ENCODE data around the gene PHETA2. TPM values are rescaled to one million over a fixed set of nuclear protein-coding genes. Genes with fewer than 3 reads are reported as not detected.
A peak's percentile ranks its signal among the peaks of the same experiment; 100 is the strongest.
"Not testable (repeated sequence)": the region's sequence is repeated elsewhere in the genome, so short reads cannot be mapped to it uniquely, and the experiment has no call there.

PHETA2 gene
- total RNA-seq, 1 experiment from 2014 or later, result 1.3 TPM

- peaks cover 4% of the 10 kb centered on the region for H3K9me3 Mint-ChIP-seq (ENCODE audit: low read depth, unreplicated experiment)
- H3K4me1 Mint-ChIP-seq (ENCODE audit: low read depth, unreplicated experiment), result no peaks in the 10 kb centered on the region
- H3K27me3 Mint-ChIP-seq (ENCODE audit: unreplicated experiment), result no peaks in the 10 kb centered on the region
- H3K27ac Mint-ChIP-seq (ENCODE audit: unreplicated experiment), result no peak overlapping the region
- TF ChIP-seq CTCF (IDR thresholded peaks at IDR 0.05; ENCODE audit: unreplicated experiment), result no peak
- no peak overlapping the region for H3K4me3 Mint-ChIP-seq (ENCODE audit: low read depth, unreplicated experiment)
- DNase-seq, result no peak
- no TSS peak for BruUV-seq (replicated peaks)
- H3K36me3 Mint-ChIP-seq (ENCODE audit: insufficient read depth, unreplicated experiment), result no peaks in the 10 kb centered on the region
- CTCF ChIA-PET, result no interaction called here
- intact Hi-C loops (cut with micrococcal nuclease; ENCODE audit: unreplicated experiment), result no loop called here
These were observed 40.7 kb downstream of the PHETA2 start for GRCh38 chr22:42114721-42115120.

DNA sequence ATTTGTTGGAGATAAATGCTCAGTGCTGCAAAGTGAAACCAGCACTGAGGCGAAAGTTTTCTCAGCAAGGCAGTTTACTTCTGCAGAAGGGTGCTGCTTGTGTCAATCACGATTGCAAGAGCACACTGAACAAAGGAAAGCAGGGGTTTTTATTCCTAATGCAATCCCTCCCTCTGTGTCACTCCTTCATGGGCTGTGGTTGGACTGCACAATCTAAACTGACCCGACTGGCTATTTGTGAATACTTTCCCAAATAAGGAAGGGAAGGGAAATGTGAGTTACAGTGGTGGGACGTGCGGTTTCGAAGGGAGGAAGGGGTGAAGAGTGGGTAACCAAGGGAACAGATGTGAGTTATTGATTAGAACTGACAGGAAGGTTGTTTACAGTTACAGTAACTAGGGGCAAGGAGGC, 41.4 kb downstream of the PHETA2 start:
- BruUV-seq (replicated peaks); H3K27ac Mint-ChIP-seq (ENCODE audit: unreplicated experiment); H3K36me3 Mint-ChIP-seq (ENCODE audit: insufficient read depth, unreplicated experiment); CTCF ChIA-PET; intact Hi-C loops (cut with micrococcal nuclease; ENCODE audit: unreplicated experiment); H3K27me3 Mint-ChIP-seq (ENCODE audit: unreplicated experiment); H3K9me3 Mint-ChIP-seq (ENCODE audit: low read depth, unreplicated experiment); H3K4me1 Mint-ChIP-seq (ENCODE audit: low read depth, unreplicated experiment); H3K4me3 Mint-ChIP-seq (ENCODE audit: low read depth, unreplicated experiment): not testable (repeated sequence)
- DNase-seq, result peak; percentile 21

DNA sequence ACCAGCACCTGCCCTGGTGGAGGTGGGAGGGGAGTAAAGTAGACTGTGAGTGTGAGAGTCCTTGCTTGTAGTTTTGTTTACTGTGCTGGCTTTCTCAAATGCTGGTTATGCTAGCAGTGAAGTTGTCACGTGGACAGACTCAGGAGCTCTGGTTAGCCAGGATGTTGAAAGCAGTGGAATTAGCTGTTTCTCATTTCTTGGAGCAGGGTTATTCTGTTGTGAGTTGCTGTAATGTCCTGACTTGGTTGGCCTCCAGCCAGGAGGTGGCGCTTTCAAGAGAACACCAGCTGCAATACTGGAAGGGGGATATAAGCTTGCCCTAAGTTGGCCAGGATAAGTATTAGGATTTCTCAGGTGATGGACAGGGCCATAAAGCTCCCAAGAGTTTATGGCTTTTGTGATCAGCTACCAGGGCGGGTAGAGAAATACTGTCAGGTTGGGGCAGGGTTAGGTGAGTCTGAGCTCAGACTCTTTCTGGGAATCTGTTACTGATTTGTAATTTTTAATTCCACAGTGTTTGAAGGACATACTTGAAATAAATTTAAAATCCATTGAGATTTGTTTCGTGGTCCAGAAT, 42.9 kb downstream of the PHETA2 start:
- H3K4me1 Mint-ChIP-seq (ENCODE audit: low read depth, unreplicated experiment), result no peaks in the 10 kb centered on the region
- H3K36me3 Mint-ChIP-seq (ENCODE audit: insufficient read depth, unreplicated experiment), result no peaks in the 10 kb centered on the region
- H3K27me3 Mint-ChIP-seq (ENCODE audit: unreplicated experiment), result no peaks in the 10 kb centered on the region
- CTCF ChIA-PET, result no interaction called here
- intact Hi-C loops (cut with micrococcal nuclease; ENCODE audit: unreplicated experiment), result no loop called here
- no peak for DNase-seq
- H3K27ac Mint-ChIP-seq (ENCODE audit: unreplicated experiment), result no peak overlapping the region
- BruUV-seq (replicated peaks), result no TSS peak
- H3K9me3 Mint-ChIP-seq (ENCODE audit: low read depth, unreplicated experiment), result peaks cover 4% of the 10 kb centered on the region
- no peak overlapping the region for H3K4me3 Mint-ChIP-seq (ENCODE audit: low read depth, unreplicated experiment)
- no peak for TF ChIP-seq CTCF (IDR thresholded peaks at IDR 0.05; ENCODE audit: unreplicated experiment)

DNA sequence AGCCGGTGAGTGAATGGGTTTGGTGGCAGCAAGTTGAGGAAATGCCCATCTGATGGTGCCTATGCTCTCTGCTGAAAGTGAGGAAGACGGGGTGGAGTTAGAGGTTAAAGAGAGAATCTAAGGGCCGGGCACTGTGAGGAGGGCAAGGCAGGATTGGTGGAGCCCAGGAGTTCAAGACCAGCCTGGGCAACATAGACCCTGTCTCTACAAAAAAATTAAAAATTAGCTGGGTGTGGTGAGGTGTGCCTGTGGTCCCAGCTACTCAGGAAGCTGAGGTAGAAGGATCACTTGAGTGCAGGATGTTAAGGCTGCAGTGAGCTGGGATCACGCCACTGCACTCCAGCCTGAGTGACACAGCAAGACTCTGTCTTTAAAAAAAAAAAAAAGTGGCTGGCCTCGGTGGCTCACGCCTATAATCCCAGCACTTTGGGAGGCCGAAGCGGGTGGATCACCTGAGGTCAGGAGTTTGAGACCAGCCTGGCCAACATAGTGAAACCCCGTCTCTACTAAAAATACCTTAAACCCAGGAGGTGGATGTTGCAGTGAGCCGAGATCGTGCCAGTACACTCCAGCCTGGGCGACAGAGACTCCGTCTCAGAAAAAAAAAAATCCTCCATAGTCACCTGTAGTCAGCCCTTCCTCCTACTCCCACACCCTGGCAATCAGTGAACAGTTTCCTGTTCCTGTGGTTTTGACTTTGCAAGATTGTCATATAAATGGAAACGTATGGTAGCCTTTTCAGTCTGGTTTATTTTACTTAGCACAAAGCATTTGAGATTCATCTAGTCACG, 46.4 kb downstream of the PHETA2 start:
- H3K4me1 Mint-ChIP-seq (ENCODE audit: low read depth, unreplicated experiment); DNase-seq; CTCF ChIA-PET; H3K27me3 Mint-ChIP-seq (ENCODE audit: unreplicated experiment); H3K4me3 Mint-ChIP-seq (ENCODE audit: low read depth, unreplicated experiment); H3K27ac Mint-ChIP-seq (ENCODE audit: unreplicated experiment); intact Hi-C loops (cut with micrococcal nuclease; ENCODE audit: unreplicated experiment); BruUV-seq (replicated peaks); H3K9me3 Mint-ChIP-seq (ENCODE audit: low read depth, unreplicated experiment); H3K36me3 Mint-ChIP-seq (ENCODE audit: insufficient read depth, unreplicated experiment): not testable (repeated sequence)

GRCh38 chr22:42123529-42123928, 49.5 kb downstream of the PHETA2 start:
- H3K27ac Mint-ChIP-seq (ENCODE audit: unreplicated experiment); H3K9me3 Mint-ChIP-seq (ENCODE audit: low read depth, unreplicated experiment); H3K4me1 Mint-ChIP-seq (ENCODE audit: low read depth, unreplicated experiment); H3K36me3 Mint-ChIP-seq (ENCODE audit: insufficient read depth, unreplicated experiment); H3K4me3 Mint-ChIP-seq (ENCODE audit: low read depth, unreplicated experiment); intact Hi-C loops (cut with micrococcal nuclease; ENCODE audit: unreplicated experiment); H3K27me3 Mint-ChIP-seq (ENCODE audit: unreplicated experiment); CTCF ChIA-PET; BruUV-seq (replicated peaks); DNase-seq: not testable (repeated sequence)

GRCh38 chr22:42127606-42128005, 53.6 kb downstream of the PHETA2 start:
- no peaks in the 10 kb centered on the region for H3K27me3 Mint-ChIP-seq (ENCODE audit: unreplicated experiment)
- CTCF ChIA-PET, result interaction anchor here (0.6 kb wide), 1 partner anchor 30 kb away, joined by 6 read pairs; no protein-coding TSS in a partner anchor
- H3K9me3 Mint-ChIP-seq (ENCODE audit: low read depth, unreplicated experiment), result no peaks in the 10 kb centered on the region
- H3K4me3 Mint-ChIP-seq (ENCODE audit: low read depth, unreplicated experiment), result no peak overlapping the region
- intact Hi-C loops (cut with micrococcal nuclease; ENCODE audit: unreplicated experiment), result no loop called here
- no peak for DNase-seq
- peaks cover 8% of the 10 kb centered on the region for H3K4me1 Mint-ChIP-seq (ENCODE audit: low read depth, unreplicated experiment)
- no peak overlapping the region for H3K27ac Mint-ChIP-seq (ENCODE audit: unreplicated experiment)
- H3K36me3 Mint-ChIP-seq (ENCODE audit: insufficient read depth, unreplicated experiment), result peaks cover 39% of the 10 kb centered on the region
- TF ChIP-seq CTCF (IDR thresholded peaks at IDR 0.05; ENCODE audit: unreplicated experiment), result no peak
- no TSS peak for BruUV-seq (replicated peaks)

DNA sequence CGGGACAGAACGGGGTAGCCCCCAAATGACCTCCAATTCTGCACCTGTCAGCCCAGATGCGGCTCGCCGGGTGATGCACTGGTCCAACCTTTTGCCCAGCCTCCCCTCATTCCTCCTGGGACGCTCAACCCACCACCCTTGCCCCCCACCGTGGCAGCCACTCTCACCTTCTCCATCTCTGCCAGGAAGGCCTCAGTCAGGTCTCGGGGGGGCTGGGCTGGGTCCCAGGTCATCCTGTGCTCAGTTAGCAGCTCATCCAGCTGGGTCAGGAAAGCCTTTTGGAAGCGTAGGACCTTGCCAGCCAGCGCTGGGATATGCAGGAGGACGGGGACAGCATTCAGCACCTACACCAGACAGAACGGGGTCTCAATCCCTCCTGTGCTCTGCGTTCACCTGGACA, 54.0 kb downstream of the PHETA2 start:
- CTCF ChIA-PET, result interaction anchor here (0.6 kb wide), 1 partner anchor 29 kb away, joined by 6 read pairs; no protein-coding TSS in a partner anchor
- H3K4me1 Mint-ChIP-seq (ENCODE audit: low read depth, unreplicated experiment); BruUV-seq (replicated peaks); DNase-seq; H3K27me3 Mint-ChIP-seq (ENCODE audit: unreplicated experiment); H3K9me3 Mint-ChIP-seq (ENCODE audit: low read depth, unreplicated experiment); H3K4me3 Mint-ChIP-seq (ENCODE audit: low read depth, unreplicated experiment); intact Hi-C loops (cut with micrococcal nuclease; ENCODE audit: unreplicated experiment): not testable (repeated sequence)
- peaks cover 40% of the 10 kb centered on the region for H3K36me3 Mint-ChIP-seq (ENCODE audit: insufficient read depth, unreplicated experiment)
- peak overlapping the region; percentile 45 for H3K27ac Mint-ChIP-seq (ENCODE audit: unreplicated experiment)

Data from Calu3 (cell line).